Hematopoietic multipotent progenitor cell treated with erythropoietin and hydrocortisone succinate and interleukin-3 and kit ligand, for 15 days (in vitro differentiated cells): Measurements from ENCODE around the gene VAV3.

Experiments used
- DNase-seq: peaks from one replicate; pipeline ENCODE4 v3.0.0-alpha.2; 2015; ENCODE audit warnings: low spot score

Gene VAV3

GRCh38 chr1:107833061-107833460 is 131.9 kb downstream of the VAV3 start:
- no peak for DNase-seq

- DNase-seq: no peak
Measured at GRCh38 chr1:107831921-107832320, 133.1 kb downstream of the VAV3 start.

GRCh38 chr1:107830526-107830925 is 134.5 kb downstream of the VAV3 start:
- DNase-seq: no peak

- DNase-seq: no peak
Measured at GRCh38 chr1:107830075-107830474, 134.9 kb downstream of the VAV3 start.

- no peak for DNase-seq
Measured at GRCh38 chr1:107829036-107829770, 135.8 kb downstream of the VAV3 start.

- DNase-seq: no peak
Measured at GRCh38 chr1:107824946-107825345, 140.0 kb downstream of the VAV3 start.

- no peak for DNase-seq
Measured at GRCh38 chr1:107821340-107821739, 143.6 kb downstream of the VAV3 start.

- DNase-seq: no peak
Measured at GRCh38 chr1:107820801-107821200, 144.2 kb downstream of the VAV3 start.

- DNase-seq: no peak
Measured at GRCh38 chr1:107817935-107818334, 147.0 kb downstream of the VAV3 start.

GRCh38 chr1:107817206-107817605 is 147.8 kb downstream of the VAV3 start:
- no peak for DNase-seq

- no peak for DNase-seq
Measured at GRCh38 chr1:107810291-107810951, 154.6 kb downstream of the VAV3 start.

- DNase-seq: no peak
Measured at GRCh38 chr1:107807855-107808254, 157.1 kb downstream of the VAV3 start.

- DNase-seq: no peak
Measured at GRCh38 chr1:107807405-107807804, 157.6 kb downstream of the VAV3 start.

GRCh38 chr1:107806902-107807301 is 158.1 kb downstream of the VAV3 start:
- DNase-seq: no peak

- DNase-seq: no peak
Measured at GRCh38 chr1:107804741-107805140, 160.2 kb downstream of the VAV3 start.

- no peak for DNase-seq
Measured at GRCh38 chr1:107804134-107804533, 160.8 kb downstream of the VAV3 start.

- DNase-seq: no peak
Measured at GRCh38 chr1:107803579-107803978, 161.4 kb downstream of the VAV3 start.

- no peak for DNase-seq
Measured at GRCh38 chr1:107802654-107803053, 162.3 kb downstream of the VAV3 start.

GRCh38 chr1:107795994-107796393 is 169.0 kb downstream of the VAV3 start:
- DNase-seq: no peak

- DNase-seq: no peak
Measured at GRCh38 chr1:107795441-107795840, 169.5 kb downstream of the VAV3 start.

- DNase-seq: no peak
Measured at GRCh38 chr1:107794571-107794970, 170.4 kb downstream of the VAV3 start.

GRCh38 chr1:107793896-107794453 is 171.0 kb downstream of the VAV3 start:
- no peak for DNase-seq

GRCh38 chr1:107791348-107791747 is 173.6 kb downstream of the VAV3 start:
- no peak for DNase-seq
